Suprapubic skin (tissue), 4 donors: ENCODE measurements around the gene LYSMD2. TPM values are rescaled to one million over a fixed set of nuclear protein-coding genes. Genes with fewer than 3 reads are reported as not detected.

Source experiments
- DNase-seq, 2 donors: peaks; one replicate each; pipeline ENCODE4 v3.0.0-alpha.2; 2019; ENCODE audit warnings: low spot score in 2 of 2
- H3K27ac ChIP-seq: fragments of 200-600 bp; sonication (generic); one replicate; pipeline ENCODE4 v1.5.1; 2019
- H3K27me3 ChIP-seq: fragments of 200-600 bp; sonication (generic); one replicate; pipeline ENCODE4 v1.5.1; 2019
- H3K36me3 ChIP-seq: fragments of 200-600 bp; sonication (generic); one replicate; pipeline ENCODE4 v1.5.1; 2019
- H3K4me1 ChIP-seq: fragments of 200-600 bp; sonication (generic); one replicate; pipeline ENCODE4 v1.5.1; 2019
- H3K4me3 ChIP-seq: fragments of 200-600 bp; sonication (generic); one replicate; pipeline ENCODE4 v1.5.1; 2019; ENCODE audit warnings: mild to moderate bottlenecking
- H3K9me3 ChIP-seq: fragments of 200-600 bp; sonication (generic); one replicate; pipeline ENCODE4 v1.5.1; 2019
- CTCF ChIP-seq, 2 donors: fragments of 200-600 bp in 1 of 2; fragments of 450-650 bp in 1 of 2; sonication (generic) in 1 of 2; IDR thresholded peaks; one replicate each; pipeline ENCODE4 v1.5.1; 2016 to 2019; ENCODE audit warnings: antibody characterized with exemption in 2 of 2, mild to moderate bottlenecking in 1 of 2, moderate library complexity in 1 of 2
- EP300 ChIP-seq: sonication (generic); formaldehyde crosslinking; IDR thresholded peaks from one replicate; pipeline ENCODE4 v1.6.1; 2017; ENCODE audit warnings: antibody characterized with exemption
- POLR2A ChIP-seq, 2 donors: fragments of 450-650 bp; IDR thresholded peaks; one replicate each; pipeline ENCODE4 v1.6.1; 2017; ENCODE audit warnings: antibody characterized with exemption in 2 of 2, mild to moderate bottlenecking in 2 of 2, moderate library complexity in 2 of 2
- POLR2AphosphoS5 ChIP-seq, 3 donors: sonication (generic); formaldehyde crosslinking; IDR thresholded peaks; one replicate each; pipeline ENCODE4 v1.6.1; 2017; ENCODE audit warnings: antibody characterized with exemption in 3 of 3
- WGBS: methylation state at CpG from one replicate; pipeline ENCODE4 v1.1.5; 2018; 5-methylcytosine and 5-hydroxymethylcytosine counted together
- total RNA-seq, 4 donors: library from RNA; depleted of rRNA; stranded (reverse); fragments of >200 nt; gene quantifications; one replicate each; pipeline ENCODE4 v1.1.0, GENCODE V29; 2016

Gene LYSMD2
- total RNA-seq, 4 donors from 2014 or later = 8.8 to 16.1 (median 10.2) TPM

- no peaks in the 10 kb centered on the region for H3K36me3 ChIP-seq
- no peak overlapping the region for H3K27ac ChIP-seq
- no peak overlapping the region for H3K4me3 ChIP-seq
- H3K27me3 ChIP-seq = no peaks in the 10 kb centered on the region
- TF ChIP-seq EP300 = no peak
- no peak for TF ChIP-seq CTCF (IDR thresholded peaks at IDR 0.05)
- TF ChIP-seq POLR2A (IDR thresholded peaks at IDR 0.05) = no peak
- TF ChIP-seq POLR2AphosphoS5 (IDR thresholded peaks at IDR 0.05) = no peak
- no peak for DNase-seq
- 86% methylated on average over 5 of the region's 5 CpGs for WGBS
- H3K4me1 ChIP-seq = peaks cover 17% of the 10 kb centered on the region
- H3K9me3 ChIP-seq = no peaks in the 10 kb centered on the region
Observed at GRCh38 chr15:51752888-51753287, 15.4 kb upstream of the LYSMD2 start.

GRCh38 chr15:51751697-51752683, 14.5 kb upstream of the LYSMD2 start:
- DNase-seq = peak in 1 of 2 donors; percentile 81
- Histone ChIP-seq H3K27me3 (no peaks in the 10 kb centered on the region), H3K27ac (peak overlapping the region; percentile 48), H3K36me3 (no peaks in the 10 kb centered on the region), H3K4me1 (peaks cover 17% of the 10 kb centered on the region), H3K9me3 (no peaks in the 10 kb centered on the region), H3K4me3 (peak overlapping the region; percentile 91)
- 5% methylated on average over 32 of the region's 71 CpGs for WGBS
- TF ChIP-seq CTCF (IDR thresholded peaks at IDR 0.05) = no peak
- no peak for TF ChIP-seq POLR2AphosphoS5 (IDR thresholded peaks at IDR 0.05)
- TF ChIP-seq EP300 = no peak
- no peak for TF ChIP-seq POLR2A (IDR thresholded peaks at IDR 0.05)

GRCh38 chr15:51750792-51751696, 13.6 kb upstream of the LYSMD2 start, which contains the start of gene TMOD2:
TMOD2 (plus strand) TSS chr15:51751597; CDS start chr15:51766442, 14,845 bp downstream.
- DNase-seq = peak in 1 of 2 donors; percentile 58
- 15% methylated on average over 26 of the region's 65 CpGs for WGBS
- peak within 1 kb of the TSS; percentile 91 for H3K4me3 ChIP-seq
- peaks cover 17% of the 10 kb centered on the region for H3K4me1 ChIP-seq
- H3K27me3 ChIP-seq = no peaks in the 10 kb centered on the region
- no peak for TF ChIP-seq EP300
- TF ChIP-seq POLR2AphosphoS5 (IDR thresholded peaks at IDR 0.05) = no peak
- no peaks in the 10 kb centered on the region for H3K36me3 ChIP-seq
- H3K9me3 ChIP-seq = no peaks in the 10 kb centered on the region
- peak within 1 kb of the TSS; percentile 48 for H3K27ac ChIP-seq

GRCh38 chr15:51750186-51750585, 12.7 kb upstream of the LYSMD2 start:
- DNase-seq = no peak
- Histone ChIP-seq H3K9me3 (no peaks in the 10 kb centered on the region), H3K36me3 (no peaks in the 10 kb centered on the region), H3K4me1 (peaks cover 17% of the 10 kb centered on the region), H3K27ac (no peak overlapping the region), H3K27me3 (no peaks in the 10 kb centered on the region), H3K4me3 (no peak overlapping the region)
- TF ChIP-seq CTCF (IDR thresholded peaks at IDR 0.05) = no peak
- no peak for TF ChIP-seq POLR2A (IDR thresholded peaks at IDR 0.05)
- no peak for TF ChIP-seq EP300
- TF ChIP-seq POLR2AphosphoS5 (IDR thresholded peaks at IDR 0.05) = no peak
- 78% methylated on average over 4 of the region's 4 CpGs for WGBS

- DNase-seq = no peak
- H3K36me3 ChIP-seq = no peaks in the 10 kb centered on the region
- no peaks in the 10 kb centered on the region for H3K27me3 ChIP-seq
- WGBS = 78% methylated on average over 5 of the region's 5 CpGs
- H3K4me1 ChIP-seq = peaks cover 17% of the 10 kb centered on the region
- H3K27ac ChIP-seq = no peak overlapping the region
- H3K4me3 ChIP-seq = no peak overlapping the region
- no peaks in the 10 kb centered on the region for H3K9me3 ChIP-seq
- TF ChIP-seq CTCF (IDR thresholded peaks at IDR 0.05) (no peak), EP300 (no peak), POLR2AphosphoS5 (IDR thresholded peaks at IDR 0.05) (no peak), POLR2A (IDR thresholded peaks at IDR 0.05) (no peak)
Observed at GRCh38 chr15:51749307-51749706, 11.9 kb upstream of the LYSMD2 start.
